Fibroblast of skin of scalp (primary cell): ENCODE data around the gene HINT2.

Experiments used
- DNase-seq: peaks from one replicate; pipeline ENCODE4 v3.0.0-alpha.2; 2013

The HINT2 gene

DNA sequence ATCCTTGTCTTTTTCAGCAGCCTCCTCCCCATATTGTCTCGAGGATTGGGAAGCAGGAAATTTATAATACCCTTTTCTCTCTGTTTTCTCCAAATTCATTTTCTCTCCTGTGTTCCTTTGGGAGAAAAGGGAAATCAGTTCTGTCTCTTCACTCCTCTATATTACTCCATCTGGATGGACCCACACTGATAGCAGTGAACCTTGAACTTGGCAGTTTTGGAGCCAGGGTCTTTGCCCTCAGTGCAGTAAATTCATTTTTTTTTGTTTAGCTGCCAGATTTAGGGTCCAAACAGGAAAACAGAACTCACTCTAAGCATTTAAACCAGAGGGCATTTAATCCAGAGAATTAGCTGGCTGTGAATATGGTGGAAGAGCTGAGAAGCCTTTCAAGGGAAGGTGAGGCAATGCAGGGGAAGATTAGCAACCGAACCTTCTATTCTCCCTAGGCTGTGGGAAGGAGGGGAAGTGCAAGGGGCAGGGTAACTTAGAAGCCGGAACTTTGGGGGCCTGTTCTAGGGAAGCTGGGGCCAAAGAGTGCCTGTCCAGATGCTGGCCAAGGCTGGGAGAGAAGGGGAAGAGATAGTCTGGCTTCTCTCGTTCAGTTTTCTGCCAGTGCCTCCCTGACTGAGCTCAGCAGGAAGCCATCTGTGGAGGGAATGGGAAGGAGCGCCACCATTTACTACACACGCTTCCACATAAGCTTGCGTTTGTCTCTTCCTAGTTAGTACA lies 39.8 kb downstream of the HINT2 start:
- DNase-seq, result no peak

- no peak for DNase-seq
These were observed 42.9 kb downstream of the HINT2 start for GRCh38 chr9:35771943-35772342.

- no peak for DNase-seq
These were observed 43.3 kb downstream of the HINT2 start for GRCh38 chr9:35771534-35771933.

GRCh38 chr9:35771075-35771433 lies 43.8 kb downstream of the HINT2 start:
- DNase-seq, result no peak

DNA sequence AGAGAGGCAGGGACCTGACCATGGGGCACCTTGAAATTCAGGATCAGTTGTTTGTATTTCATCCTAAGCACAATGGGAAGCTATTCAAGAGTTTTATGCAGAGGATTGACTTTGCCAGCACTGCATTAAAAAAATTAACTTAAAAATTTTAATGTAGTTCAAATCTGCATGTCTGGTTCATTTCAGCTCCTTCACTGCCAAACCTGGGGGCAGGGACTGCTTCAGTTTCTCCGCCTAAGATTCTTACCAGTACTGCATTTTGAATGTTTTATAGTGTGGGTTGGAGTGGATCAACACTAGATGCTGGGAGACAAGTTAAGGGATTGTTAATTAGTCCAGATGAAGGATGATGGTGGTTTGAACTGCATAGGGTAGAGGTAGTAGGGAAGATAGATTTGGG lies 45.1 kb downstream of the HINT2 start:
- no peak for DNase-seq

DNA sequence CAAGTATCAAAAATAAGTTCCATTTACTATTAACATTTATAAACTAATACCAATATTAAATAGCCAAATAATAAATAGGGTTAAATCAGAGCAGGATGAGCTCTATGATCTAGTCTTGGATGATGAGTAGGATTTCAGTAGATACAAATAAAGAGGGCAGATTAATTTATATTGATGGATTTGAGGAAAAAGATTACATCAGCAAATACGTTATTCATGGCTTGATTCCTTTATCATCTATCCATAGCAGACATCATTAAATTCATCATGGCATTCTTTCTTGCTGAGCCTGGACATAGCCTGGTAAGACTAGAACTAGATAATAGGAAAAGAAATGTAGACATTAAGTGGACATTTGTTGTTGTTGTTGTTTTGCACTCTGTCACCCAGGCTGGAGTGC lies 47.4 kb downstream of the HINT2 start:
- no peak for DNase-seq

- DNase-seq, result no peak
These were observed 47.8 kb downstream of the HINT2 start for GRCh38 chr9:35766997-35767396.

GRCh38 chr9:35763803-35764202 lies 51.0 kb downstream of the HINT2 start:
- no peak for DNase-seq

DNA sequence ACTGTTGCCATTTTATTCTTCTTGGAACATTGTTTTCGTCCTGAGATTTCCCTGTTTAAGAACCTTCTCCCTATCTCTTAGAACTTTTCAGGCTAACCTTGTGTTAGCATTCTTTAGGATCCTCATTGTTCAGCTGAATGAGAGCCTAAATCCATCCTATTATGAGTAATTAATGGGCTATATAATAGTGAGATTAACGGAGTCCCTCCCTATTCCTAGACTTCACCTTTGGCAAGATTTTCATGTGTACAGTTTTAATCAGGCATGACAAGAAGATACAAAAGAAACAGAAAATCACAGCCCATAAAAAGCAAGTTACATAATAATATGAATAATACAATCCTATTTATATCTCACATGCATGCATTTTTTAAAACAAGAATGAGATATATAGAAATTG lies 51.7 kb downstream of the HINT2 start:
- no peak for DNase-seq
